Duodenal mucosa (tissue), 2 donors: ENCODE data around the gene NSG1.

Experiments
- H3K27ac ChIP-seq: one replicate; pipeline ENCODE4 v1.7.0; 2013; ENCODE audit warnings: low read depth, low read length
- H3K27me3 ChIP-seq, 2 donors: one replicate each; pipeline ENCODE4 v1.7.0; 2013; ENCODE audit warnings: low read length in 2 of 2, control low read depth in 1 of 2; ENCODE audit not compliant: insufficient read depth in 2 of 2, control insufficient read depth in 1 of 2
- H3K36me3 ChIP-seq, 2 donors: one replicate each; pipeline ENCODE4 v1.7.0; 2013; ENCODE audit warnings: low read length in 2 of 2, control low read depth in 1 of 2; ENCODE audit not compliant: insufficient read depth in 2 of 2, control insufficient read depth in 1 of 2
- H3K4me1 ChIP-seq, 2 donors: one replicate each; pipeline ENCODE4 v1.7.0; 2013; ENCODE audit warnings: low read length in 2 of 2, control low read depth in 1 of 2; ENCODE audit not compliant: insufficient read depth in 2 of 2, control insufficient read depth in 1 of 2
- H3K4me3 ChIP-seq, 2 donors: one replicate each; pipeline ENCODE4 v1.7.0; 2013; ENCODE audit warnings: low read length in 2 of 2, low read depth in 1 of 2
- H3K9ac ChIP-seq, 2 donors: one replicate each; pipeline ENCODE4 v1.7.0; 2013; ENCODE audit warnings: low read length in 2 of 2, low read depth in 1 of 2
- H3K9me3 ChIP-seq, 2 donors: one replicate each; pipeline ENCODE4 v1.7.0; 2013; ENCODE audit warnings: low read length in 2 of 2, control low read depth in 1 of 2; ENCODE audit not compliant: control insufficient read depth in 1 of 2

Gene NSG1

GRCh38 chr4:4350909-4351308 lies 36.0 kb upstream of the NSG1 start:
- no peaks in the 10 kb centered on the region for H3K4me1 ChIP-seq
- no peak overlapping the region for H3K9ac ChIP-seq
- H3K36me3 ChIP-seq = no peaks in the 10 kb centered on the region
- no peak overlapping the region for H3K27ac ChIP-seq
- no peaks in the 10 kb centered on the region for H3K27me3 ChIP-seq
- H3K9me3 ChIP-seq = no peaks in the 10 kb centered on the region
- H3K4me3 ChIP-seq = no peak overlapping the region

- Histone ChIP-seq H3K9me3 (no peaks in the 10 kb centered on the region), H3K36me3 (no peaks in the 10 kb centered on the region), H3K9ac (no peak overlapping the region), H3K27ac (no peak overlapping the region), H3K4me3 (no peak overlapping the region), H3K27me3 (peaks cover 0 to 8% of the 10 kb centered on the region in 2 donors), H3K4me1 (no peaks in the 10 kb centered on the region)
Measured at GRCh38 chr4:4355302-4355701, 31.6 kb upstream of the NSG1 start.

- Histone ChIP-seq H3K36me3 (no peaks in the 10 kb centered on the region), H3K4me3 (no peak overlapping the region), H3K27ac (no peak overlapping the region), H3K27me3 (peaks cover 0 to 8% of the 10 kb centered on the region in 2 donors), H3K9ac (no peak overlapping the region), H3K4me1 (no peaks in the 10 kb centered on the region), H3K9me3 (no peaks in the 10 kb centered on the region)
Measured at GRCh38 chr4:4356106-4357041, 30.5 kb upstream of the NSG1 start.

- no peaks in the 10 kb centered on the region for H3K36me3 ChIP-seq
- H3K27ac ChIP-seq = no peak overlapping the region
- no peak overlapping the region for H3K4me3 ChIP-seq
- peaks cover 0 to 8% of the 10 kb centered on the region in 2 donors for H3K27me3 ChIP-seq
- no peaks in the 10 kb centered on the region for H3K4me1 ChIP-seq
- no peak overlapping the region for H3K9ac ChIP-seq
- H3K9me3 ChIP-seq = no peaks in the 10 kb centered on the region
Measured at GRCh38 chr4:4358093-4358854, 28.6 kb upstream of the NSG1 start.

- H3K4me3 ChIP-seq = no peak overlapping the region
- peaks cover 0 to 7% of the 10 kb centered on the region in 2 donors for H3K9me3 ChIP-seq
- H3K36me3 ChIP-seq = no peaks in the 10 kb centered on the region
- no peak overlapping the region for H3K27ac ChIP-seq
- no peak overlapping the region for H3K9ac ChIP-seq
- H3K4me1 ChIP-seq = no peaks in the 10 kb centered on the region
- H3K27me3 ChIP-seq = peaks cover 0 to 8% of the 10 kb centered on the region in 2 donors
Measured at GRCh38 chr4:4361883-4362282, 25.0 kb upstream of the NSG1 start.

- H3K27me3 ChIP-seq = peaks cover 0 to 6% of the 10 kb centered on the region in 2 donors
Measured at GRCh38 chr4:4362991-4363697, 23.8 kb upstream of the NSG1 start.

GRCh38 chr4:4364061-4364460 lies 22.8 kb upstream of the NSG1 start:
- Histone ChIP-seq H3K9me3 (peaks cover 0 to 7% of the 10 kb centered on the region in 2 donors), H3K27ac (no peak overlapping the region), H3K4me1 (no peaks in the 10 kb centered on the region), H3K4me3 (no peak overlapping the region), H3K27me3 (no peaks in the 10 kb centered on the region), H3K9ac (no peak overlapping the region), H3K36me3 (no peaks in the 10 kb centered on the region)

More at GRCh38 chr4:4362991-4363697, 23.8 kb upstream of the NSG1 start:
- no peaks in the 10 kb centered on the region for H3K4me1 ChIP-seq
- no peak overlapping the region for H3K9ac ChIP-seq
- H3K27ac ChIP-seq = no peak overlapping the region
- peaks cover 0 to 7% of the 10 kb centered on the region in 2 donors for H3K9me3 ChIP-seq
- no peak overlapping the region for H3K4me3 ChIP-seq
- no peaks in the 10 kb centered on the region for H3K36me3 ChIP-seq

GRCh38 chr4:4364486-4365208 lies 22.3 kb upstream of the NSG1 start:
- Histone ChIP-seq H3K27me3 (no peaks in the 10 kb centered on the region), H3K9me3 (peaks cover 0 to 7% of the 10 kb centered on the region in 2 donors), H3K36me3 (no peaks in the 10 kb centered on the region), H3K4me3 (no peak overlapping the region), H3K4me1 (no peaks in the 10 kb centered on the region), H3K9ac (no peak overlapping the region), H3K27ac (no peak overlapping the region)

- Histone ChIP-seq H3K4me3 (no peak overlapping the region), H3K9me3 (peaks cover 0 to 7% of the 10 kb centered on the region in 2 donors), H3K9ac (no peak overlapping the region), H3K27me3 (no peaks in the 10 kb centered on the region), H3K36me3 (no peaks in the 10 kb centered on the region), H3K4me1 (no peaks in the 10 kb centered on the region), H3K27ac (no peak overlapping the region)
Measured at GRCh38 chr4:4368809-4369580, 17.9 kb upstream of the NSG1 start.
